ENCODE measurements around the gene FFAR2.
"Not testable (repeated sequence)": the region's sequence is repeated elsewhere in the genome, so short reads cannot be mapped to it uniquely, and the experiment has no call there.

The FFAR2 gene

GRCh38 chr19:35447606-35448469, at the start of gene FFAR2:
TSS of gene FFAR2 (plus strand) at chr19:35448257. CDS start at chr19:35449715, 1,458 bp downstream.
- DNase-seq = no peak

GRCh38 chr19:35398570-35398969, 49.5 kb upstream of the FFAR2 start:
- no peak for DNase-seq

GRCh38 chr19:35399231-35399630, 48.8 kb upstream of the FFAR2 start:
- DNase-seq = no peak

- no peak for DNase-seq
Measured at GRCh38 chr19:35399948-35400772, 47.9 kb upstream of the FFAR2 start.

- no peak for DNase-seq
Measured at GRCh38 chr19:35400773-35401100, 47.3 kb upstream of the FFAR2 start.

DNA sequence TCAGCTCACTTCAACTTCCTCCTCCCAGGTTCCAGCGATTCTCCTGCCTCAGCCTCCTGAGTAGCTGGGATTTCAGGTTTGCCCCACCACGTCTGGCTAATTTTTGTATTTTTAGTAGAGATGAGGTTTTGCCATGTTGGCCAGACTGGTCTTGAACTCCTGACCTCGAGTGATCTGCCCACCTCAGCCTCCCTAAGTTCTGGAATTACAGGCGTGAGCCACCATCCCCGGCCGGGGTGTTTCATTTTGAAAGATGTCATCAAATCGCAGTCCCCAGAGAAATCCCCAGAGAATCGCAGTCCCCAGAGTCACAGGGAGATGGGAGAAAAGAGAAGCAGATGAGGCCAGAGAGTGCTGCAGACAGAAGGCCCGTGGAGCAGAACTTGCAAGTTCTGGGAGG, 46.6 kb upstream of the FFAR2 start:
- not testable (repeated sequence) for DNase-seq

- no peak for DNase-seq
Measured at GRCh38 chr19:35403116-35403760, 44.8 kb upstream of the FFAR2 start.

GRCh38 chr19:35404879-35405622, 43.0 kb upstream of the FFAR2 start:
- peak; percentile 81 for DNase-seq

- no peak for DNase-seq
Measured at GRCh38 chr19:35407619-35408018, 40.4 kb upstream of the FFAR2 start.

GRCh38 chr19:35408284-35409171, 39.5 kb upstream of the FFAR2 start:
- no peak for DNase-seq

- no peak for DNase-seq
Measured at GRCh38 chr19:35409191-35409590, 38.9 kb upstream of the FFAR2 start.

DNA sequence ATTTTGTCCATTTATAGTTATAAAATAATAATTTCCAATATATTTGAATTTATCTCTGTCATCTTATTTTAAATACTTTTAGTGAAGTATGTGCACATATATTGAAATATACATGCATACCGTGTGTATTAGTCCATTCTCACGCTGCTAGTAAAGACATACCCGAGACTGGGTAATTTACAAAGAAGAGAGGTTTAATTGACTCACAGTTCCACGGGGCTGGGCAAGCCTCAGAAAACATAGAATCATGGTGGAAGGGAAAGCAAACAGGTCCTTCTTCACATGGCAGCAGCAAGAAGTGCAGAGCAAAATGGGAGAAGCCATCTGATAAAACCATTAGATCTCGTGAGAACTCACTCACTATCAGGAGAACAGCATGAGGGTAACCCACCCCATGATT, 37.6 kb upstream of the FFAR2 start:
- no peak for DNase-seq

GRCh38 chr19:35414442-35414841, 33.6 kb upstream of the FFAR2 start:
- no peak for DNase-seq

- DNase-seq = no peak
Measured at GRCh38 chr19:35416331-35416730, 31.7 kb upstream of the FFAR2 start.

DNA sequence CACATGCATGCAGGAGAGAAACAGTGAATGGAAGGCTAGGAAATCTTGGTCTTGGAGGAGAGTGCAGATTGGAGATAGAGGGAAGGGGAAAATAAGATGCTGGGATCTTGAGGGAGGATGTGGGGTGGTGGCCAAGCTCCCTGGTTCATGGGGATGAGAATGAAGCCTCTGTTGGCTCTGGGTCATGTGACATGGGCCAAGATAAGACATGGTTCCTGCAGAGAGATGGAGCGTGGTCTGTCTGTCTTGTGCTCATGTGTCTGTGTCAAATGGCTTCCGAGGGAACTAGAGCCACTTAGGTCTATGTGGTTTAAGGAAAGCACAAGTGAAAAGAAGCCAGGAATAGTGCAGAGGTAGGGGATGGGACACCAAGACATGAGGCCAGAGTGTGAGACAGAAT, 30.8 kb upstream of the FFAR2 start:
- no peak for DNase-seq

DNA sequence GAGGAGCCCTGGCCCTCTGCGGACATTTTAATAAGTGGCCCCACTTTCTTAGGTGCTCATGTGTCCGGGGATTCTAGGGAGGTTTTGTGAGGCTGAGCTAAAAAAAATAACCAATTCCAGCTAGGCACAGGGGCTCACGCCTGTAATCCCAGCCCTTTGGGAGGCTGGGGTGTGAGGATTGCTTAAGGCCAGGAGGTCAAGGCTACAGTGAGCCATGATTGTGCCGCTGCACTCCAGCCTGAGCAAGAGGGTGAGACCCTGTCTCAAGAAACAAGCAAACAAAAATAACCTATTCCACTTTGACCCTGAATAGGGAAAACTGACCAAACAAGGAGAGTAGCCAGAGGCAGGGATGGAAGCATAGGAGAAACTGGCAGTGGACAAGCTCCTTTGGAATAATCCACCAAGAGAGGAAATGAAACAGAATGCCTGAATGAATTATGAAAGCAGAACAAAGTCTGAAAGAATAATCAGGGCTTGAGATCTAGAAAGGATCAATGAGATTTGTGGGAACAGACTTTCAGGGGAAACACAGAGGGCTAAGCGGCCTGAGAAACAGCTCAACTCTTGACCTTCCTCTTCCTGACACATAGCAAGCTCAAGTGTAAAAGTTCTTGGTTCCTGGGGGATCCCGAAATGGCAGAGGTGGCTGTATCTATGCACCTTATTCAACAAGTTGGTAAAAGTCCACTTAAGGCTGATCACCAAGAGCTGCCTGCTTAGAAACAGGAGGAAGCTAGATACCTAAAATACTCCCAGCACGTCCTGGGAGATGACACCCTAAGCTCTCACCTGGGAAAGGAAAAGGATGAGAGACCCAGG, 30.1 kb upstream of the FFAR2 start:
- no peak for DNase-seq

GRCh38 chr19:35419046-35419445, 29.0 kb upstream of the FFAR2 start:
- DNase-seq = no peak

GRCh38 chr19:35419805-35420204, 28.3 kb upstream of the FFAR2 start:
- no peak for DNase-seq

DNA sequence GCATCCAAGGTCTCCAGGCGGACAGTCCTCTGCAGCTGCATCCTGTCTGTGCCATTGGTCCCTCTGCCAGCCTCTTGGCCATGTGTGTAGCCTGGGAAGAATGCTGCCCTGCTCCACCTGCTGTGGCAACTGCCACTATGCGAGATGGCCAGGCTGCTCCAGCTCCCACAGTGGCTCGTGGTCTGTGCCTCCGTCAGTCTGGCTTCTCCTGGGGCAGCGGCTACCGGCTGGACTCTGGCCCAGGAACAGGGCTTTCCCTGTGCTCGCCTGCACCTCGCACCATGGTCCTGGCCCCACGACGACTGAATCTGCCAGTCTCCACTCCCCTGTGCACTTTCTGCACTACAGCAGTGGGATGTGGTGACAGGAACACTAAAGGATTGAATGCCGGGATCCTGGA, 26.7 kb upstream of the FFAR2 start:
- no peak for DNase-seq

DNA sequence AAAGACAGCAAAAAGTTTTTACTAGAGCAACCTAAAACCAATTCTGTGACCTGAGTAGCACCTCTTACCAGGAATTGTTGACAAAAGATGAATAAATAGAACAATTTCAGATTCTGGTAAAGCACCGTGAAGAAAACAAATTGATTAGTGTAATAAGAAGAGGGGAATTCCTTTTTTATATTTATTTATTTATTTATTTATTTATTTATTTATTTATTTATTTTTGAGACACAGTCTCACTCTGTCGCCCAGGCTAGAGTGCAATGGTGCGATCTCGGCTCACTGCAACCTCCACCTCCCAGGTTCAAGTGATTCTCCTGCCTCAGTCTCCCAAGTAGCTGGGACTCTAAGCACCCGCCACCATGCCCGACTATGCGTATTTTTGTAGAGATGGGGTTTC, 24.7 kb upstream of the FFAR2 start:
- not testable (repeated sequence) for DNase-seq

GRCh38 chr19:35425682-35426081, 22.4 kb upstream of the FFAR2 start:
- no peak for DNase-seq

All from stimulated activated CD4-positive, alpha-beta T cell treated with anti-CD3 and anti-CD28 coated beads, Interleukin-15, amount 100 ng/mL, for 24 hours (primary cell).